ENCODE data around the gene STAG2. TPM values are rescaled to one million over a fixed set of nuclear protein-coding genes. Genes with fewer than 3 reads are reported as not detected.

The STAG2 gene
- total RNA-seq, 4 donors from 2014 or later: 71.4 to 93.0 (median 80.7) TPM

DNA sequence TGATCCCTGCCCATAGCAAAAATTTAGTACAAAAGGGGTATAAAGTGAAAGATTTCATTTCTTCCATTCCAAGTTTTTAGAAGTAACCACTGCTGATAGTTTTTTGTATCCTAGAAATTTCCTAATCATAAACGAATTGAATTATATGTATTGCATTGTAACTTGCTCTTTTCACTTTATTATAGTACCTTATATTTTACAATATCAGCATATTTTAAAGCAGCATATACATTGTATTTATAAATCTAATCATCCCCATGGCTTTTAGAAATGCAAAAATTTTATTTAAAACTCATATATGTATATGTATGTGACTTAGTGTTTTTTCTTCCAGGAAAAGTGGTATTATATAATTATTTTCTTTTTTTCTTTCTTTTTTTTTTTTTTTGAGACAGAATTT, 27.7 kb downstream of the STAG2 start:
- DNase-seq (ENCODE audit: low spot score in 2 of 2): no peak
- H3K27ac ChIP-seq: no peak overlapping the region
- H3K4me1 ChIP-seq: peaks cover 0 to 14% (median 2%) of the 10 kb centered on the region in 4 donors
- H3K9me3 ChIP-seq: no peaks in the 10 kb centered on the region
- H3K36me3 ChIP-seq: no peaks in the 10 kb centered on the region
- WGBS, 2 donors: 45 to 59% methylated on average over 1 of the region's 1 CpG
- no peak overlapping the region for H3K4me3 ChIP-seq
- no peaks in the 10 kb centered on the region for H3K27me3 ChIP-seq
- TF ChIP-seq EP300 (IDR thresholded peaks at IDR 0.05) (no peak), POLR2A (IDR thresholded peaks at IDR 0.05) (no peak)
- TF ChIP-seq, protein P1, sequence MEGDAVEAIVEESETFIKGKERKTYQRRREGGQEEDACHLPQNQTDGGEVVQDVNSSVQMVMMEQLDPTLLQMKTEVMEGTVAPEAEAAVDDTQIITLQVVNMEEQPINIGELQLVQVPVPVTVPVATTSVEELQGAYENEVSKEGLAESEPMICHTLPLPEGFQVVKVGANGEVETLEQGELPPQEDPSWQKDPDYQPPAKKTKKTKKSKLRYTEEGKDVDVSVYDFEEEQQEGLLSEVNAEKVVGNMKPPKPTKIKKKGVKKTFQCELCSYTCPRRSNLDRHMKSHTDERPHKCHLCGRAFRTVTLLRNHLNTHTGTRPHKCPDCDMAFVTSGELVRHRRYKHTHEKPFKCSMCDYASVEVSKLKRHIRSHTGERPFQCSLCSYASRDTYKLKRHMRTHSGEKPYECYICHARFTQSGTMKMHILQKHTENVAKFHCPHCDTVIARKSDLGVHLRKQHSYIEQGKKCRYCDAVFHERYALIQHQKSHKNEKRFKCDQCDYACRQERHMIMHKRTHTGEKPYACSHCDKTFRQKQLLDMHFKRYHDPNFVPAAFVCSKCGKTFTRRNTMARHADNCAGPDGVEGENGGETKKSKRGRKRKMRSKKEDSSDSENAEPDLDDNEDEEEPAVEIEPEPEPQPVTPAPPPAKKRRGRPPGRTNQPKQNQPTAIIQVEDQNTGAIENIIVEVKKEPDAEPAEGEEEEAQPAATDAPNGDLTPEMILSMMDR (IDR thresholded peaks at IDR 0.05): no peak

DNA sequence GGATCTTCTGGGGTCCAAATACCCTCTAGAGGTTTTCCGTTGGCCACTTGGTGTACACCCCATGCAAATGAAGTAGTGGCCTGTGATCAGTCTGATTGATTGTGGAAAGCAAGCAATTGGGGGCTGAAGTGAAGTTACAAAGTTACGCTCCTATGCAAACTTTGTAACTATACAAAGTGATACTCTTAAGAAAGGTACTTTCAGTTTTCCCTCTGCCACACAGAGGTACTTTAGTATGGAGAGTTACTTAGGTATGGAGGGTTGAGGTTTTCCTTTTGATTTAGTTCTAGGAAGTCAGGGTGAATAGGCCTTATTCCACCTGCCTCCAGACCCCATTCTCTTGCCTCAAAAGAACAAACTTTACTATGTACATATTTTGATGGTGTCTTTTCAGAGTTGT, 28.7 kb downstream of the STAG2 start:
- WGBS, 2 donors: 83 to 95% methylated on average over 2 of the region's 2 CpGs
- DNase-seq (ENCODE audit: low spot score in 2 of 2): no peak
- peaks cover 0 to 19% (median 2%) of the 10 kb centered on the region in 4 donors for H3K4me1 ChIP-seq
- H3K27ac ChIP-seq: no peak overlapping the region
- no peaks in the 10 kb centered on the region for H3K27me3 ChIP-seq
- no peaks in the 10 kb centered on the region for H3K9me3 ChIP-seq
- H3K36me3 ChIP-seq: no peaks in the 10 kb centered on the region
- no peak overlapping the region for H3K4me3 ChIP-seq
- TF ChIP-seq POLR2A (IDR thresholded peaks at IDR 0.05) (no peak), EP300 (IDR thresholded peaks at IDR 0.05) (no peak)
- TF ChIP-seq, protein P1 (IDR thresholded peaks at IDR 0.05): no peak

DNA sequence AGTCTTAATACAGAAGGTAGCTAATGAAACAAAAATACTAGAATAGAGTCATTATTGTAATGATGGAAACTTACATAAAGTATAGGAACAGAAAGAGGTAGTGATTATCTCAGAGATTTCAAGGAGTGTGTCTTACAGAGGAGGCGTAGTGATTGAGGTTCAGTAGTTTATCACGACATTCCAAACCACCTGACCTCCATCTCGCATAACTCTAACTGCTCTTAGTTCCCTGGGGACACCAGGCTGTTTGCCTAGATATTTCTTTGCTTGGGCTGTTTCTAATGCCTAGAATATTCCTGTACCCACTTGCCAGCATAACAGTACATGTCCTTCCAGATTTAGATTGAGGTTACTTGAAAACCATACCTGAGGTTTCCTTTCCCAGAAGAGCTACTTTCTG, 29.1 kb downstream of the STAG2 start:
- no peak overlapping the region for H3K4me3 ChIP-seq
- H3K9me3 ChIP-seq: no peaks in the 10 kb centered on the region
- no peak for DNase-seq (ENCODE audit: low spot score in 2 of 2)
- H3K4me1 ChIP-seq: peaks cover 0 to 20% (median 0%) of the 10 kb centered on the region in 4 donors
- no peaks in the 10 kb centered on the region for H3K27me3 ChIP-seq
- H3K36me3 ChIP-seq: no peaks in the 10 kb centered on the region
- TF ChIP-seq, protein P1 (IDR thresholded peaks at IDR 0.05): no peak
- whole genome bisulfite sequencing, 2 donors: 57 to 72% methylated on average over 3 of the region's 3 CpGs
- no peak overlapping the region for H3K27ac ChIP-seq

DNA sequence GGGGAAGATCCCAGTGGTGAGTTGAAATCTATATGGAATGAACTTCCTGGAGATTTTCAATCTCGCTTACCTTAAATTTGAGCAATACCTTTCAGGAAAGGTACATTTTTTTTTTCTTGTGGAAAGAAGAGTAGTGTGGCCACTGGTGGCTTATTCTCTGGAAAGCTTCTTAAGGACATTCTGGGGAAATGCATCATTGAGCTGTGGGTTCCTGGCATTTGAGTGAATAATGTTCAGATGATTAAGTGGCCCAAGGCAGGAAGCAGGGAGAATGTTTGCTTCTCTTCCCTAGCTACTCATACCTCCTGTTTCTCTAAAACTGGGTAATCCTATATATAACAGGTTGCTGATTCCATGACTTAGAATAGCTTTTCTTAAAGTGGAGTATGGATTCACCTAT, 31.8 kb downstream of the STAG2 start:
- no peaks in the 10 kb centered on the region for H3K36me3 ChIP-seq
- no peak overlapping the region for H3K27ac ChIP-seq
- TF ChIP-seq POLR2A (IDR thresholded peaks at IDR 0.05): no peak
- TF ChIP-seq, protein P1 (IDR thresholded peaks at IDR 0.05): no peak
- no peak for TF ChIP-seq EP300 (IDR thresholded peaks at IDR 0.05)
- H3K27me3 ChIP-seq: no peaks in the 10 kb centered on the region
- H3K9me3 ChIP-seq: no peaks in the 10 kb centered on the region
- H3K4me1 ChIP-seq: peaks cover 0 to 20% (median 0%) of the 10 kb centered on the region in 4 donors
- no peak for DNase-seq (ENCODE audit: low spot score in 2 of 2)
- no peak overlapping the region for H3K4me3 ChIP-seq
- 96 to 98% methylated on average over 1 of the region's 1 CpG for WGBS, 2 donors

DNA sequence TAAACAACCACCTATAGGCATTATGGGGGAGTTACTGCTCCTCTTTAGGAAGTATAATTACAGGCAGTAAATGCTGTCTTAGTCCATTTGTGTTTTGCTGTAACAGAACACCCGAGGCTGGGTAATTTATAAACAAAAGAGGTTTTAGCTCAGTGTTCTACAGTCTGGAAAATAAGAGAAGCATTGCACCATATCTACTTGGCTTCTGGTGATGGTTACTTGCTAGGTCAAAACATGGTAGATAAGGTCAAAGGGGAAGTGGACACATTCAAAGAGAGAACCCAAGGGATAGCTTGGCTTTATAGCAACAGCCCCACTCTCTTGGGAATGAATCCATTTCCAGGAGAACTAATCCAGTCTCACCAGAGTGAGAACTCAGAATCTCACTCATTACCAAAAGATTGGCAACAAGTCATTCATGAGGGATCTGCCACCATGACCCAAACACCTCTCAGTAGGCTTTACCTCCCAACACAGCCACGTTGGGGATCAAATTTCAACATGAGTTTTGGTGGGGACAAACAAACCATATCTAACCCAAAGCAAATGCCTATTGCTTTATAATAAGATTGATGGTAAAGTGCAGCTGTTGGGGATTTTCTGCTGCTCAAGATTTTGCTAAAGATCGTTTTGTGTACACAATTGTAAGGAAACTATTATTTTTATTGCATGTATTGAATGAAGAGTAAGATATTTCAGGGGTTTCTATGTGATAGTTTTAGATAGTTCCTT, 32.6 kb downstream of the STAG2 start:
- DNase-seq (ENCODE audit: low spot score in 2 of 2): no peak
- no peak for TF ChIP-seq POLR2A (IDR thresholded peaks at IDR 0.05)
- TF ChIP-seq EP300 (IDR thresholded peaks at IDR 0.05): no peak
- TF ChIP-seq, protein P1 (IDR thresholded peaks at IDR 0.05): no peak
- Histone ChIP-seq H3K9me3 (no peaks in the 10 kb centered on the region), H3K4me1 (peaks cover 0 to 20% (median 0%) of the 10 kb centered on the region in 4 donors), H3K36me3 (no peaks in the 10 kb centered on the region), H3K27ac (no peak overlapping the region), H3K4me3 (no peak overlapping the region), H3K27me3 (no peaks in the 10 kb centered on the region)
- 15 to 28% methylated on average over 3 of the region's 3 CpGs for WGBS, 2 donors
